Neural progenitor cell (in vitro differentiated cells): ENCODE measurements around the gene KANK2. TPM values are rescaled to one million over a fixed set of nuclear protein-coding genes. Genes with fewer than 3 reads are reported as not detected.

Source experiments
- DNase-seq: peaks from one replicate; pipeline ENCODE4 v3.0.0-alpha.2; 2016; ENCODE audit warnings: low spot score
- H2AFZ ChIP-seq: fragments of 200-600 bp; sonication (generic); replicated peaks from 2 replicates; pipeline ENCODE4 v1.6.1; 2016; ENCODE audit warnings: antibody characterized with exemption
- H3F3A ChIP-seq: fragments of 200-600 bp; sonication (generic); 2 replicates; pipeline ENCODE4 v1.6.1; 2016; ENCODE audit warnings: antibody characterized with exemption, low read depth
- H3K27ac ChIP-seq: fragments of 200-600 bp; sonication (generic); 2 replicates; pipeline ENCODE4 v1.5.1; 2016; ENCODE audit warnings: mild to moderate bottlenecking
- H3K27me3 ChIP-seq: fragments of 200-600 bp; sonication (generic); 2 replicates; pipeline ENCODE4 v1.6.1; 2016; ENCODE audit warnings: mild to moderate bottlenecking, moderate library complexity
- H3K36me3 ChIP-seq: fragments of 200-600 bp; sonication (generic); 2 replicates; pipeline ENCODE4 v1.5.1; 2016
- H3K4me1 ChIP-seq: fragments of 200-600 bp; sonication (generic); 2 replicates; pipeline ENCODE4 v1.6.1; 2016; ENCODE audit warnings: mixed run types
- H3K4me2 ChIP-seq: fragments of 200-600 bp; sonication (generic); 2 replicates; pipeline ENCODE4 v1.6.1; 2016
- H3K4me3 ChIP-seq: fragments of 200-600 bp; sonication (generic); 2 replicates; pipeline ENCODE4 v1.5.1; 2016
- H3K79me2 ChIP-seq: fragments of 200-600 bp; sonication (generic); 2 replicates; pipeline ENCODE4 v1.6.1; 2016; ENCODE audit warnings: low read depth
- H3K9ac ChIP-seq: fragments of 200-600 bp; sonication (generic); 2 replicates; pipeline ENCODE4 v1.6.1; 2016
- H3K9me3 ChIP-seq: fragments of 200-600 bp; sonication (generic); 2 replicates; pipeline ENCODE4 v1.5.1; 2016; ENCODE audit warnings: low read depth
- H4K20me1 ChIP-seq: fragments of 200-600 bp; sonication (generic); 2 replicates; pipeline ENCODE4 v1.6.1; 2016; ENCODE audit warnings: low read depth
- H3K27ac Mint-ChIP-seq: 3 replicates; pipeline ENCODE4 v1.8.0; 2021; ENCODE audit warnings: mixed read lengths
- H3K27me3 Mint-ChIP-seq: 2 replicates; pipeline ENCODE4 v1.8.0; 2022; ENCODE audit warnings: low read depth, mild to moderate bottlenecking, inconsistent platforms, moderate library complexity, mixed read lengths; ENCODE audit not compliant: insufficient read depth
- H3K36me3 Mint-ChIP-seq: 3 replicates; pipeline ENCODE4 v1.8.0; 2021; ENCODE audit warnings: mixed read lengths
- H3K4me1 Mint-ChIP-seq: 3 replicates; pipeline ENCODE4 v1.8.0; 2021; ENCODE audit warnings: mixed read lengths
- H3K4me3 Mint-ChIP-seq: 3 replicates; pipeline ENCODE4 v1.8.0; 2021; ENCODE audit warnings: mild to moderate bottlenecking, moderate library complexity, mixed read lengths
- H3K9me3 Mint-ChIP-seq: 3 replicates; pipeline ENCODE4 v1.8.0; 2020; ENCODE audit warnings: mixed read lengths
- CTCF ChIP-seq: fragments of 200-600 bp; sonication (generic); IDR thresholded peaks from 2 replicates; pipeline ENCODE4 v1.5.1; 2017; ENCODE audit warnings: antibody characterized with exemption, mild to moderate bottlenecking
- EZH2 ChIP-seq: fragments of 200-600 bp; sonication (generic); IDR thresholded peaks from 2 replicates; pipeline ENCODE4 v1.6.1; 2017; ENCODE audit warnings: antibody characterized with exemption, mild to moderate bottlenecking, moderate library complexity
- EZH2phosphoT487 ChIP-seq: fragments of 200-600 bp; sonication (generic); IDR thresholded peaks from 2 replicates; pipeline ENCODE4 v1.6.1; 2017; ENCODE audit warnings: antibody characterized with exemption
- total RNA-seq: library from RNA; depleted of rRNA; stranded (reverse); fragments of >200 nt; gene quantifications from 2 replicates; pipeline ENCODE4 v1.2.3, GENCODE V29; 2015; ENCODE audit warnings: low replicate concordance

Gene KANK2
- total RNA-seq, 1 donor from 2014 or later: 17.5 TPM

DNA sequence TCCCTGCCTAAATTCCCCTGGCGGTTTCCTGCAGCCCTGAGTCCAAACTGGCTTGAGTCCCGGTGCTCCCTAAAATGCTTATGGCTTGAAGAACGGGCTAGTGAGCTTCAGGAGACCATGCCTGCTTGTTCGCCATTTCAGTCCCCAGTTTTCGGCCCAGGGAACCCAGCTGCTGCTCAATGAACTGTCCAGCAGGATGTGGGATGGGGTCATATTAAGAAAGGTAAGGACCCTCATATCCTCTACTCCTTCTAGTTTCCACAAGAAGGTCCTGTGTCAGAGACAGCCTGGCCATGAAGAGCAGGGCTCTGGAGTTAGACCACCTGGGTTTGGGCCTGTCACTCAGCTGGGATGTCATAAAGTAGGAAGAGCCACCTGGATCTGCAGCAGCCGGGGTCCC, 24.8 kb downstream of the KANK2 start:
- H3K27me3 Mint-ChIP-seq: peaks cover 2% of the 10 kb centered on the region
- Histone ChIP-seq H3K79me2 (no peaks in the 10 kb centered on the region), H3K9ac (no peak overlapping the region), H3K27ac (no peak overlapping the region), H3F3A (no peaks in the 10 kb centered on the region), H3K36me3 (no peaks in the 10 kb centered on the region), H3K9me3 (no peaks in the 10 kb centered on the region), H3K4me2 (no peak overlapping the region), H4K20me1 (no peaks in the 10 kb centered on the region), H3K4me3 (no peak overlapping the region), H3K4me1 (no peaks in the 10 kb centered on the region), H2AFZ (no peak overlapping the region), H3K27me3 (no peaks in the 10 kb centered on the region)
- TF ChIP-seq EZH2 (no peak), CTCF (no peak), EZH2phosphoT487 (no peak)
- H3K36me3 Mint-ChIP-seq: peaks cover 4% of the 10 kb centered on the region
- no peak for DNase-seq
- no peak overlapping the region for H3K4me3 Mint-ChIP-seq
- no peaks in the 10 kb centered on the region for H3K4me1 Mint-ChIP-seq
- no peaks in the 10 kb centered on the region for H3K9me3 Mint-ChIP-seq
- H3K27ac Mint-ChIP-seq: no peak overlapping the region

- H3K4me3 ChIP-seq: no peak overlapping the region
- Mint-ChIP-seq H3K9me3 (no peaks in the 10 kb centered on the region), H3K4me3 (no peak overlapping the region), H3K27me3 (peaks cover 2% of the 10 kb centered on the region), H3K4me1 (no peaks in the 10 kb centered on the region), H3K36me3 (peaks cover 8% of the 10 kb centered on the region), H3K27ac (no peak overlapping the region)
- no peaks in the 10 kb centered on the region for H3K79me2 ChIP-seq
- no peaks in the 10 kb centered on the region for H3K9me3 ChIP-seq
- no peaks in the 10 kb centered on the region for H3K4me1 ChIP-seq
- H3K27me3 ChIP-seq: no peaks in the 10 kb centered on the region
- no peak overlapping the region for H3K9ac ChIP-seq
- H4K20me1 ChIP-seq: no peaks in the 10 kb centered on the region
- no peak overlapping the region for H2AFZ ChIP-seq
- no peaks in the 10 kb centered on the region for H3F3A ChIP-seq
- H3K27ac ChIP-seq: no peak overlapping the region
- TF ChIP-seq EZH2phosphoT487 (no peak), EZH2 (no peak)
- H3K4me2 ChIP-seq: no peak overlapping the region
- no peak for DNase-seq
- H3K36me3 ChIP-seq: no peaks in the 10 kb centered on the region
Observed at GRCh38 chr19:11171144-11171543, 26.2 kb downstream of the KANK2 start.

- H3F3A ChIP-seq: peaks cover under 1% of the 10 kb centered on the region
- no peak overlapping the region for H3K4me3 ChIP-seq
- H3K27ac ChIP-seq: no peak overlapping the region
- H2AFZ ChIP-seq: no peak overlapping the region
- H3K4me2 ChIP-seq: no peak overlapping the region
- no peaks in the 10 kb centered on the region for H3K9me3 Mint-ChIP-seq
- H3K27me3 Mint-ChIP-seq: no peaks in the 10 kb centered on the region
- H3K4me1 ChIP-seq: no peaks in the 10 kb centered on the region
- no peaks in the 10 kb centered on the region for H3K4me1 Mint-ChIP-seq
- no peaks in the 10 kb centered on the region for H4K20me1 ChIP-seq
- H3K27ac Mint-ChIP-seq: no peak overlapping the region
- H3K79me2 ChIP-seq: no peaks in the 10 kb centered on the region
- H3K4me3 Mint-ChIP-seq: no peak overlapping the region
- no peaks in the 10 kb centered on the region for H3K9me3 ChIP-seq
- no peak overlapping the region for H3K9ac ChIP-seq
- peaks cover 10% of the 10 kb centered on the region for H3K36me3 Mint-ChIP-seq
- no peaks in the 10 kb centered on the region for H3K36me3 ChIP-seq
- no peaks in the 10 kb centered on the region for H3K27me3 ChIP-seq
- DNase-seq: no peak
- TF ChIP-seq EZH2: no peak
- no peak for TF ChIP-seq CTCF
- TF ChIP-seq EZH2phosphoT487: no peak
Observed at GRCh38 chr19:11169896-11170678, 27.3 kb downstream of the KANK2 start.

DNA sequence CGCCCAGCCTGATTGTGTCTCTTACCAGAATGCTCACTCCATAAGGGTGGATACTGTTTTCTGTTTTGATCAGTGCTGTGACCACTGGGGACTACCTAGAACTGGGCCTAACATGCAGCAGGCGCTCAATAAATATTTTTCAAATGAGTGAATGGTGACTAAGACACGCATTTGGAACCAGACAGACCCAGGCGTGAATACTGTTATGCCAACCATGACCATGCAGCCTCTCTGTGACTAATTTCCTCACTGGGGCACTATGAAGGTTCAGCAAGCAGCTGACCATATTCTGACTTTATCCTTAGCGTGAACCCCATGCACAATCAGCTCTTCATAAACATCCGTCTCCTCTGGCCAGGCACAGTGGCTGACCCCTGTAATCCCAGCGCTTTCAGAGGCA, 28.8 kb downstream of the KANK2 start:
- Histone ChIP-seq H3K4me3 (no peak overlapping the region), H3K9me3 (no peaks in the 10 kb centered on the region), H3K9ac (no peak overlapping the region), H3K4me1 (no peaks in the 10 kb centered on the region), H3K79me2 (no peaks in the 10 kb centered on the region), H4K20me1 (no peaks in the 10 kb centered on the region), H3F3A (peaks cover 3% of the 10 kb centered on the region), H2AFZ (no peak overlapping the region), H3K27me3 (no peaks in the 10 kb centered on the region), H3K27ac (no peak overlapping the region), H3K36me3 (no peaks in the 10 kb centered on the region), H3K4me2 (no peak overlapping the region)
- DNase-seq: no peak
- H3K4me3 Mint-ChIP-seq: no peak overlapping the region
- TF ChIP-seq CTCF: no peak
- no peak for TF ChIP-seq EZH2phosphoT487
- no peak for TF ChIP-seq EZH2
- no peaks in the 10 kb centered on the region for H3K9me3 Mint-ChIP-seq
- H3K36me3 Mint-ChIP-seq: peaks cover 10% of the 10 kb centered on the region
- H3K27ac Mint-ChIP-seq: no peak overlapping the region
- no peaks in the 10 kb centered on the region for H3K4me1 Mint-ChIP-seq
- no peaks in the 10 kb centered on the region for H3K27me3 Mint-ChIP-seq
